Measurements from ENCODE around the gene CCSER1.
"Not testable (repeated sequence)": the region's sequence is repeated elsewhere in the genome, so short reads cannot be mapped to it uniquely, and the experiment has no call there.

Gene CCSER1

GRCh38 chr4:90753068-90753467, 625.9 kb downstream of the CCSER1 start:
- DNase-seq = no peak

- no peak for DNase-seq
Observed at GRCh38 chr4:90757534-90758060, 630.4 kb downstream of the CCSER1 start.

GRCh38 chr4:90760059-90760458, 632.9 kb downstream of the CCSER1 start:
- DNase-seq = no peak

GRCh38 chr4:90766837-90767236, 639.6 kb downstream of the CCSER1 start:
- no peak for DNase-seq

GRCh38 chr4:90769251-90769650, 642.1 kb downstream of the CCSER1 start:
- DNase-seq = no peak

- no peak for DNase-seq
Observed at GRCh38 chr4:90780193-90780592, 653.0 kb downstream of the CCSER1 start.

GRCh38 chr4:90786602-90787001, 659.4 kb downstream of the CCSER1 start:
- no peak for DNase-seq

- no peak for DNase-seq
Observed at GRCh38 chr4:90792696-90793095, 665.5 kb downstream of the CCSER1 start.

- no peak for DNase-seq
Observed at GRCh38 chr4:90798948-90799347, 671.8 kb downstream of the CCSER1 start.

GRCh38 chr4:90799895-90800294, 672.7 kb downstream of the CCSER1 start:
- no peak for DNase-seq

- DNase-seq = no peak
Observed at GRCh38 chr4:90815569-90815968, 688.4 kb downstream of the CCSER1 start.

- DNase-seq = no peak
Observed at GRCh38 chr4:90816754-90817153, 689.6 kb downstream of the CCSER1 start.

- DNase-seq = peak; percentile 10
Observed at GRCh38 chr4:90824266-90825150, 697.3 kb downstream of the CCSER1 start.

- DNase-seq = no peak
Observed at GRCh38 chr4:90825849-90826248, 698.7 kb downstream of the CCSER1 start.

- no peak for DNase-seq
Observed at GRCh38 chr4:90833706-90834105, 706.5 kb downstream of the CCSER1 start.

GRCh38 chr4:90837241-90837640, 710.0 kb downstream of the CCSER1 start:
- DNase-seq = no peak

GRCh38 chr4:90838859-90839258, 711.7 kb downstream of the CCSER1 start:
- DNase-seq = not testable (repeated sequence)

- no peak for DNase-seq
Observed at GRCh38 chr4:90840291-90840690, 713.1 kb downstream of the CCSER1 start.

- no peak for DNase-seq
Observed at GRCh38 chr4:90840828-90841227, 713.6 kb downstream of the CCSER1 start.

GRCh38 chr4:90841676-90842075, 714.5 kb downstream of the CCSER1 start:
- no peak for DNase-seq

- no peak for DNase-seq
Observed at GRCh38 chr4:90842960-90843359, 715.8 kb downstream of the CCSER1 start.

- DNase-seq = no peak
Observed at GRCh38 chr4:90844241-90844640, 717.0 kb downstream of the CCSER1 start.

- no peak for DNase-seq
Observed at GRCh38 chr4:90845777-90846176, 718.6 kb downstream of the CCSER1 start.

GRCh38 chr4:90852237-90852636, 725.0 kb downstream of the CCSER1 start:
- DNase-seq = no peak

- no peak for DNase-seq
Observed at GRCh38 chr4:90855111-90855510, 727.9 kb downstream of the CCSER1 start.
